Measurements from ENCODE around the gene S100A14. TPM values are rescaled to one million over a fixed set of nuclear protein-coding genes. Genes with fewer than 3 reads are reported as not detected.

S100A14 gene
- total and polyA plus RNA-seq, 8 donors = 8.8 to 751 (median 51.5) TPM

GRCh38 chr1:153627715-153628626 lies 11.8 kb upstream of the S100A14 start, which contains the start of gene S100A1:
Gene S100A1 (plus strand): TSS chr1:153628434. CDS start chr1:153630522, 2,088 bp downstream.
- 20 to 63% (median 52%) methylated on average over 2 to 10 of the region's 10 CpGs for whole genome bisulfite sequencing, 5 donors
- Histone ChIP-seq H3K36me3 (peaks cover 0 to 19% (median 6%) of the 10 kb centered on the region in 4 donors), H3K27me3 (no peaks in the 10 kb centered on the region), H3K4me3 (peak within 1 kb of the TSS; percentile 41 to 59 (median 51)), H3K27ac (peak within 1 kb of the TSS; percentile 76 to 90 (median 88)), H3K4me1 (peaks cover 23 to 71% (median 43%) of the 10 kb centered on the region in 4 donors), H3K9me3 (no peaks in the 10 kb centered on the region)
- DNase-seq = peak in 1 of 2 donors; percentile 44
- intact Hi-C loops (cut with DNase I; ENCODE audit: low total_unique reads) = no loop called here
- TF ChIP-seq POLR2A (IDR thresholded peaks at IDR 0.05) = no peak
- TF ChIP-seq, protein P1, sequence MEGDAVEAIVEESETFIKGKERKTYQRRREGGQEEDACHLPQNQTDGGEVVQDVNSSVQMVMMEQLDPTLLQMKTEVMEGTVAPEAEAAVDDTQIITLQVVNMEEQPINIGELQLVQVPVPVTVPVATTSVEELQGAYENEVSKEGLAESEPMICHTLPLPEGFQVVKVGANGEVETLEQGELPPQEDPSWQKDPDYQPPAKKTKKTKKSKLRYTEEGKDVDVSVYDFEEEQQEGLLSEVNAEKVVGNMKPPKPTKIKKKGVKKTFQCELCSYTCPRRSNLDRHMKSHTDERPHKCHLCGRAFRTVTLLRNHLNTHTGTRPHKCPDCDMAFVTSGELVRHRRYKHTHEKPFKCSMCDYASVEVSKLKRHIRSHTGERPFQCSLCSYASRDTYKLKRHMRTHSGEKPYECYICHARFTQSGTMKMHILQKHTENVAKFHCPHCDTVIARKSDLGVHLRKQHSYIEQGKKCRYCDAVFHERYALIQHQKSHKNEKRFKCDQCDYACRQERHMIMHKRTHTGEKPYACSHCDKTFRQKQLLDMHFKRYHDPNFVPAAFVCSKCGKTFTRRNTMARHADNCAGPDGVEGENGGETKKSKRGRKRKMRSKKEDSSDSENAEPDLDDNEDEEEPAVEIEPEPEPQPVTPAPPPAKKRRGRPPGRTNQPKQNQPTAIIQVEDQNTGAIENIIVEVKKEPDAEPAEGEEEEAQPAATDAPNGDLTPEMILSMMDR (IDR thresholded peaks at IDR 0.05) = peak in 3 of 7 experiments; percentile 2 to 24 (median 8)

GRCh38 chr1:153626904-153627714 lies 11.0 kb upstream of the S100A14 start, which contains the start of gene S100A13:
Gene S100A13 (minus strand): TSS chr1:153627505. CDS start chr1:153626472, 1,033 bp downstream.
- 8 to 14% (median 9%) methylated on average over 21 to 28 of the region's 28 CpGs for WGBS, 5 donors
- Histone ChIP-seq H3K36me3 (peaks cover 0 to 24% (median 9%) of the 10 kb centered on the region in 4 donors), H3K27me3 (no peaks in the 10 kb centered on the region), H3K27ac (peak within 1 kb of the TSS; percentile 76 to 90 (median 88)), H3K4me1 (peaks cover 21 to 67% (median 39%) of the 10 kb centered on the region in 4 donors), H3K9me3 (no peaks in the 10 kb centered on the region), H3K4me3 (peak within 1 kb of the TSS; percentile 41 to 59 (median 51))
- TF ChIP-seq, protein P1 (IDR thresholded peaks at IDR 0.05) = peak in 3 of 7 experiments; percentile 29 to 51 (median 30)
- TF ChIP-seq POLR2AphosphoS5 (IDR thresholded peaks at IDR 0.05) (peak in 2 of 3 donors; percentile 71 to 85), POLR2A (IDR thresholded peaks at IDR 0.05) (peak in 1 of 4 donors; percentile 40), EP300 (IDR thresholded peaks at IDR 0.05) (no peak)
- peak; percentile 69 to 93 for DNase-seq
- intact Hi-C loops (cut with DNase I; ENCODE audit: low total_unique reads) = no loop called here

DNA sequence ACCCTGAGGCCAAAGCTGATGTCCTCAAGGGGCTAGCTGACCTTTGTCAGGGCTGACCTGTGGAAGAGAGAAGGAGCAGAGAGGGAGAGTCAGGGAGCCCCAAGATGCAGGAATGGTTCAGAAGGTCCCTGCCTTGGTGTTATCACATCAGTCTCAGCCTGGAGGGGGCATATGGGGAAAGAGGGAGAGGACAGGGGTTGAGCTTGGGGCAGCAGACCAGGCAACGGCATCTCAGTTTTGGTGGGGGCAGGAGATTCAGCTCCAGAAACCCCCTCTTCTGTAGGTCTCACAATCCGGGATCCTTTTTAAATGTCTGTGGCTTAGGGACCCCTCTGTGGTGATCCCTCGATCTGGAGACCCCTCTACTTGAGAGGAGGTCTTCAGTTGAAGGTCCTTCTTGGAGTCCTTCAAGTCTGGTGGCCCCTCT lies 10.4 kb upstream of the S100A14 start:
- no peak for TF ChIP-seq POLR2A (IDR thresholded peaks at IDR 0.05)
- TF ChIP-seq, protein P1 (IDR thresholded peaks at IDR 0.05) = no peak
- no peak for TF ChIP-seq EP300 (IDR thresholded peaks at IDR 0.05)
- TF ChIP-seq POLR2AphosphoS5 (IDR thresholded peaks at IDR 0.05) = no peak
- peaks cover 21 to 62% (median 39%) of the 10 kb centered on the region in 4 donors for H3K4me1 ChIP-seq

More for the DNA sequence above, 10.4 kb upstream of the S100A14 start:
- H3K27me3 ChIP-seq = no peaks in the 10 kb centered on the region
- H3K27ac ChIP-seq = peak overlapping the region; percentile 76 to 90 (median 88)
- intact Hi-C loops (cut with DNase I; ENCODE audit: low total_unique reads) = no loop called here
- no peaks in the 10 kb centered on the region for H3K9me3 ChIP-seq
- peak in 1 of 2 donors; percentile 7 for DNase-seq
- H3K4me3 ChIP-seq = peak overlapping the region; percentile 41 to 59 (median 51)
- H3K36me3 ChIP-seq = peaks cover 0 to 24% (median 11%) of the 10 kb centered on the region in 4 donors
- 46 to 68% (median 61%) methylated on average over 3 of the region's 3 CpGs for WGBS, 5 donors

Data from stomach (tissue), 9 donors.